Measurements from ENCODE around the gene CDHR2.

The CDHR2 gene

DNA sequence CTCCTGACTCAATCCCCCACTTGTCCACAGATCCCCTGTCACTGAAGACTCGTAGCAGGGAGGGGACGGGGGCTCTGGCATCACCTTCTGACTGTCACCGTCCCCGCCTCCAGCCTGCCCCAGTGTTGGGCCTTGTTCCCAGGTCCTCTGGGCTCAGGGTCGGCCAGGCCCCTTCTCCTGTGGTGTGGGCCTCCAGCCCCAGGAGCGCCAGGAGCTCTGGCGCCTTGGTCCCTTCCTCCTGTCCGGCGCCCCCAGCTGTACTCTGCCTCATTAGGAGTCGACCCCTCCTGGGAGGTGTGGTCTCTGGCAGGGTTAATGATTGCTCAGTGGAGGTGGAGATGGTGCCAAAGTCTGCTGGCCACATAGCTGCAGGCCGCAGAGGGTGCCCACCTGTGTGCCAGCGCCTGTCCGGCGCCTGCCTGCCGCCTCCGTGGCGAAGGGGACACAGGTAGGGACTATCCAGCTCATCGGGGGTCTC, at the start of gene CDHR2:
Gene CDHR2 (plus strand): TSS at position 376 of the 478 bp plus-strand sequence. CDS start 16,011 bp downstream, outside the sequence.
- no peak for DNase-seq

DNA sequence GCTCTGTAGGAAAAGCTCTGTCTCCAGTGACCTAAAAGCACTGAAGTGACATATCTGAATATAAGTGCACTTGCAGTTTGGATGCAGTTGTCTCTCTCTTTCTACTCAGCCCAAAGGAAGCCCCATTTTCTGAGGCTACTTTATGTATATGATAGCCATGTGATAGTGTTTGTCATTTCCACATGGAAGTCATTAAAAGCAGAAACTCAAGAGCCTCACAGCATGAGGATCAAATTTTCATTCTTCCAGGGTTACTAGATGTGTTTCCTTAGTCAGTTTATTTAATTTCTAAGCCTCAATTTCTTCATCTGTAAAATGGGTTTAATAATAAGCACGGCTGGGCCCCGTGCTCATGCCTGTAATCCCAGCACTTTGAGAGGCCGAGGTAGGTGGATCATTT, 48.6 kb upstream of the CDHR2 start:
- DNase-seq: no peak

DNA sequence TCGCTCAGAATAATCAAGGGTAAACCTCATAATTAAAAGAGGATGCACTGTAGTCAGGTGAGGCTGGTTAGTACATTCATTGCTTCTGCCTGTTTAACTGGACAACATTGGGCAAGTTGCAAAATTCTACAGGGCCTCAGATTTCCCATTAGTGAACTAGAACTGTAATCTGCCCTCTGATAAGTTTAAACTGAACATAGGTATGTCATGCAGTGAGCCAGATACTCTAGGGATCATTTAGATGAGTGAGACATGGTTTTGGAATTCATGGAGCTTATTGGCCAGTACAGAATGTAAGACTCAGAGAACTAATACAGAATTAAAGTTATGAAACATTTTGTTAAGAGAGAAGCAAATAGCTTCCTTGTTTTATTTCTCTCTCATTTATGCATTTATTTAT, 47.8 kb upstream of the CDHR2 start:
- DNase-seq: no peak

DNA sequence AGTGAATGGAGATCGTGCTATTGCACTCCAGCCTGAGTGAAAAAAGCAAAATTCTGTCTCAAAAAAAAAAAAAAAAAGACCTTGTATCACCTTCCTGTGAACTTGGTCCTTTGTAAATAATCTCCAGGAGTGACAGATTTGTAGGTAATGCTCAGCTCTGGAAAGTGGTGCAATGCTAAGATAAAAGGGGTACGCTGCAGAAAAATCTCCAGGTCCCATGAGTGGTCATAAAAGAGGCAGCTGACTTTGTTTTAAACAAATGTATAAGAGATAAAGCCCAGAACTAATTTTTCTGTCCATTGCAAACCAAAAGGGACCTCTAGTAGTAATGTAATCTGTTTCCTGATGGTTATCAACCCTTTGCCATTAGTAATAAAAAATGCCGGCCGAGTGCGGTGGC, 45.6 kb upstream of the CDHR2 start:
- no peak for DNase-seq

GRCh38 chr5:176507911-176508310, 41.2 kb upstream of the CDHR2 start:
- DNase-seq: no peak

DNA sequence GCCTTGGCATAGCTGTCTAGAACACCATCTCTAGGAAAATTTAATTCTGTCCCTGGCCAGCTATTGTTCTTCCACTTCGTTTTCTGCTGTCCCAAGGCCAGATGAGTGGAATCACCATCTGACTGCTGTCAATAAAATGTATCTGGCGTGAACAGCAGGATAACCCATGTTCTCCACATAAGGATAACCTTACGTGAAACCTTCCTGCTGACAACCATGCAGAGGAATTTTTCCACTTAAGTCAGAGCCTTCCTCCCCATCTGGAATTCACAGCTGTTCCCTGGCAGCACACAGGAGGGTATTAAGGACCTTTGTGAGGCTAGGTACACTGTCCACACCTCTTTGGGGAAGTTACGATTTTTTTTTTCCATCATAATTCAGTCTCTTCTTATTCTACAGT, 40.5 kb upstream of the CDHR2 start:
- no peak for DNase-seq

GRCh38 chr5:176513788-176514187, 35.4 kb upstream of the CDHR2 start:
- DNase-seq: no peak

- no peak for DNase-seq
Observed at GRCh38 chr5:176514244-176514950, 34.7 kb upstream of the CDHR2 start.

GRCh38 chr5:176515396-176515795, 33.7 kb upstream of the CDHR2 start:
- DNase-seq: no peak

- no peak for DNase-seq
Observed at GRCh38 chr5:176517053-176517661, 32.0 kb upstream of the CDHR2 start.

GRCh38 chr5:176519810-176520720, 29.1 kb upstream of the CDHR2 start:
- DNase-seq: no peak

DNA sequence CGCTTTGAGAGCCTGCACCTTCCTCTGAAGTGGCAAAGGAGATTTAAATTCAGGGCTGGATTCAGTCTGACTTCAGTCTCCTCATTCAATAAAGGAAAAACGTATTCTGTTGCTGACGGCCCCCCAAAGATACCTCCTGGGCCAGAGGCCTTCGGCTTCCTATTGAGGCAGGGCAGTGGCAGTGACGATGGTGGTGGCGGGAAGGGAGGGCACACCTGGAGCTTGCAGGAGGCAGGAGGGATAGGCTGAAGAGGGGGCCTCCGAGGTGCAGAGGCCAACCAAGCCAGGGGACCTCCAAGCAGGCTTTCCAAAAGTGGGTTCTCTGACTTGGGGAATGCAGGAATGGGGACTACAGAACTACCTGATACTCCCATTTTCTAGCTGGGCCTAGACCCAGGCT, 27.9 kb upstream of the CDHR2 start:
- DNase-seq: no peak

DNA sequence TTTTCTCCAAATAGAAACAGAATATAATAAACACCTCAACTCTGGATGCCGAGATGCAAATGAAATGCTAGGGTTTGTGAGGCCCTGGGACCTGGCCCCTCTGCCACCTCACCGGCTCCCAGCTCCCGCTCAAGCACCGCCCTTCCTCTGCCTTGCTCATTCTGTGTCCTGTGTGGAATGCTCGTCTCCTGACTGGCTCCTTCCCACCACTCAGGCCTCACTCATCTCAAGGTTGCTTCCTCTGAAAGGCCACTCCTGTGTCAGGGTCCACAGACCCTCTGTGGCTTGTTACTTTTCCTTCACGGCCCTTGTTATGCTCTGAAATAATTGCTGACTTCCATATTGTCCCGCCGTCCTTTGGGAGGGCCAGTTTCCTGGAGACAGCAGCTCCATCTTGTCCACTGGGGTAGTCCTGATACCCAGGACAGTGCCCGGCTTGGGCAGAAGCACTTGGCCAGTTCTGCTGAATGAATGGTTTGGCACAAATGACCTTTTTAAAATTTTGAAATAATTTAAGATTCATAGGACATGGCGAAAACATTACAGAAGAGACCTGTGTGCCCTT, 27.4 kb upstream of the CDHR2 start:
- no peak for DNase-seq

- no peak for DNase-seq
Observed at GRCh38 chr5:176524138-176524537, 25.0 kb upstream of the CDHR2 start.

GRCh38 chr5:176524987-176525386, 24.2 kb upstream of the CDHR2 start:
- DNase-seq: no peak

GRCh38 chr5:176525677-176526076, 23.5 kb upstream of the CDHR2 start:
- DNase-seq: no peak

GRCh38 chr5:176526462-176526861, 22.7 kb upstream of the CDHR2 start:
- no peak for DNase-seq

GRCh38 chr5:176527246-176528222, 21.6 kb upstream of the CDHR2 start:
- no peak for DNase-seq

GRCh38 chr5:176528301-176528700, 20.8 kb upstream of the CDHR2 start:
- no peak for DNase-seq

DNA sequence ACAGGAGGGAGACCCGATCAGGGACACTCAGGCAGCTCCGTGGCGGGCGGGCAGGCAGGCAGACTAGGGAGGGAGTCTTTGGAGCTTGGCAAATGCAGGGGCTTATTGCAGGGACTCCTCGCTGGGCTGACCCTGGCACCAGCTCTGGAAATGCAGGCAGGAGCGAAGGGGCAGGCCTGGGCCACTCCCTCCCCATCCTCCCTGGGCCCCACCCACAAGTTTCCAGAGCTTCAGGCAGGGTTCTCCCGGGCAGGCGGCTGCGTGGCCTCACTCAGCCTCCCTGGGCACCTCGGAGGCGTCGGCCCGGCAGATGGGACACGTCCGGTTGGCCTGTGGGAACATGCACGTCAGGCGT, 20.4 kb upstream of the CDHR2 start:
- no peak for DNase-seq

DNA sequence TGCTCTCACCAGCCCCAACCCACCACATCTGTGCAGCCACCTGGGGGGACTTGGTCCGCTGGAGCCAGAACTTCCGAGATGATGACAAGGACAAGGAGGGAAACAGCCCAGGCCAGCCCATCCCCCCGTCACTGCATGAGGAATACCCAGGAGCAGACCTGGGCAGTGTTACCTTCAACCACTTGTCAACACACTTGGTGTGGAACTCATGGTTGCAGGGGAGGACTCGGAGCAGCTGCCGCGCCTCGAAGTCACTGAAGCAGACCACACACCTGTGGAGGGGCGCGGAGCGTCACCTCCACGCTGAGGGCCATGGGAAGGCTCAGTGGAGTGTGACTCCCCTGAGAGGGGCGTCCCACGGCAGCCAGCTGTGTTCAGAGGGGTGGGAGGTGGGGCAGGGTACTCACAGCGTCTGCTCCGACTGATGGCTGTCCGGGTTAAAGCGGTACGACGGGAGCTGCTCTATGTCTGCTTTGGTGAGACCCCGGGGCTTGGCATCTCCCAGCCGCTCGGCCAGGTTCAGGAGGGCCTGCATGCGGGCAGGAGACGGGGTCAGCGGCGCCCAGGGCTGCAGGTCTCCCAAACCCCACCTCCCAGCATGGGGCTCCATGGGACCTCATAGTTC, 19.9 kb upstream of the CDHR2 start:
- no peak for DNase-seq

- no peak for DNase-seq
Observed at GRCh38 chr5:176529741-176530141, 19.4 kb upstream of the CDHR2 start.

All from kidney glomerular epithelial cell (primary cell).